IgD-negative memory B cell (primary cell): ENCODE data around the gene STAB1. TPM values are rescaled to one million over a fixed set of nuclear protein-coding genes. Genes with fewer than 3 reads are reported as not detected.

Experiments used
- H3K27ac Mint-ChIP-seq, 3 donors: one replicate each; pipeline ENCODE4 v1.8.0; 2020 to 2022; ENCODE audit warnings: mild to moderate bottlenecking in 3 of 3, mixed read lengths in 3 of 3, moderate library complexity in 1 of 3
- H3K27me3 Mint-ChIP-seq: one replicate; pipeline ENCODE4 v1.8.0; 2021; ENCODE audit warnings: mixed read lengths
- H3K36me3 Mint-ChIP-seq: one replicate; pipeline ENCODE4 v1.8.0; 2020; ENCODE audit warnings: mild to moderate bottlenecking, mixed read lengths
- H3K4me1 Mint-ChIP-seq, 3 donors: one replicate each; pipeline ENCODE4 v1.8.0; 2020 to 2022; ENCODE audit warnings: mixed read lengths in 3 of 3, mild to moderate bottlenecking in 1 of 3
- H3K4me3 Mint-ChIP-seq, 4 donors: one replicate each; pipeline ENCODE4 v1.8.0; 2020 to 2022; ENCODE audit warnings: mild to moderate bottlenecking in 4 of 4, mixed read lengths in 4 of 4, moderate library complexity in 3 of 4
- H3K9me3 Mint-ChIP-seq, 3 donors: one replicate each; pipeline ENCODE4 v1.8.0; 2020 to 2021; ENCODE audit warnings: mixed read lengths in 3 of 3, mild to moderate bottlenecking in 1 of 3
- polyA plus RNA-seq: library from polyadenylated mRNA; unstranded; fragments of 300-500 nt; fragmentation: Illumina TruSeq; gene quantifications from one replicate; pipeline ENCODE4 v1.2.3, GENCODE V29; 2021

STAB1 gene
- polyA plus RNA-seq, 1 donor from 2014 or later, result not detected

- Mint-ChIP-seq H3K36me3 (peaks cover 8% of the 10 kb centered on the region), H3K27ac (peak overlapping the region in 1 of 3 donors; percentile 19), H3K27me3 (no peaks in the 10 kb centered on the region)
These were observed 66.0 kb downstream of the STAB1 start for GRCh38 chr3:52561028-52561747.

GRCh38 chr3:52563984-52564383, 68.8 kb downstream of the STAB1 start:
- Mint-ChIP-seq H3K9me3 (no peaks in the 10 kb centered on the region), H3K27ac (no peak overlapping the region), H3K27me3 (no peaks in the 10 kb centered on the region), H3K4me3 (no peak overlapping the region), H3K36me3 (peaks cover 12% of the 10 kb centered on the region), H3K4me1 (peaks cover 0 to 2% (median 0%) of the 10 kb centered on the region in 3 donors)

More at GRCh38 chr3:52561028-52561747, 66.0 kb downstream of the STAB1 start:
- no peak overlapping the region for H3K4me3 Mint-ChIP-seq
- no peaks in the 10 kb centered on the region for H3K4me1 Mint-ChIP-seq
- no peaks in the 10 kb centered on the region for H3K9me3 Mint-ChIP-seq

GRCh38 chr3:52568069-52568468, 72.9 kb downstream of the STAB1 start:
- Mint-ChIP-seq H3K27me3 (no peaks in the 10 kb centered on the region), H3K4me1 (peaks cover 0 to 2% (median 0%) of the 10 kb centered on the region in 3 donors), H3K4me3 (no peak overlapping the region), H3K27ac (peak overlapping the region in 1 of 3 donors; percentile 43), H3K36me3 (peaks cover 11% of the 10 kb centered on the region), H3K9me3 (no peaks in the 10 kb centered on the region)

- no peaks in the 10 kb centered on the region for H3K27me3 Mint-ChIP-seq
These were observed 74.9 kb downstream of the STAB1 start for GRCh38 chr3:52570076-52570475.

GRCh38 chr3:52572221-52572620, 77.1 kb downstream of the STAB1 start:
- Mint-ChIP-seq H3K27me3 (no peaks in the 10 kb centered on the region), H3K4me3 (no peak overlapping the region), H3K9me3 (no peaks in the 10 kb centered on the region), H3K27ac (no peak overlapping the region), H3K4me1 (peaks cover 0 to 2% (median 0%) of the 10 kb centered on the region in 3 donors), H3K36me3 (peaks cover 12% of the 10 kb centered on the region)

More at GRCh38 chr3:52570076-52570475, 74.9 kb downstream of the STAB1 start:
- no peak overlapping the region for H3K4me3 Mint-ChIP-seq
- no peaks in the 10 kb centered on the region for H3K9me3 Mint-ChIP-seq
- H3K27ac Mint-ChIP-seq, result no peak overlapping the region
- H3K36me3 Mint-ChIP-seq, result peaks cover 8% of the 10 kb centered on the region
- peaks cover 0 to 2% (median 0%) of the 10 kb centered on the region in 3 donors for H3K4me1 Mint-ChIP-seq

Other genes starting within 250 kb of the STAB1 start
- 51.3 TPM for gene PPM1M, start 249.6 kb upstream of the STAB1 start, polyA plus RNA-seq
- 55.0 TPM for gene WDR82, start 216.7 kb upstream of the STAB1 start, polyA plus RNA-seq
- 7.4 TPM for gene GLYCTK, start 207.5 kb upstream of the STAB1 start, polyA plus RNA-seq
- gene DNAH1, start 179.0 kb upstream of the STAB1 start, polyA plus RNA-seq, result 1.1 TPM
- 25.9 TPM for gene BAP1, start 85.3 kb upstream of the STAB1 start, polyA plus RNA-seq
- 15.0 TPM for gene PHF7, start 84.7 kb upstream of the STAB1 start, polyA plus RNA-seq
- gene SEMA3G, start 50.2 kb upstream of the STAB1 start, polyA plus RNA-seq, result 0.04 TPM
- not detected for gene TNNC1, start 41.3 kb upstream of the STAB1 start, polyA plus RNA-seq
- gene NISCH, start 39.7 kb upstream of the STAB1 start, polyA plus RNA-seq, result 25.2 TPM
- gene NT5DC2, start 38.5 kb downstream of the STAB1 start, polyA plus RNA-seq, result 1.4 TPM
- 23.7 TPM for gene UQCC5, start 41.3 kb downstream of the STAB1 start, polyA plus RNA-seq
- 81.1 TPM for gene PBRM1, start 190.6 kb downstream of the STAB1 start, polyA plus RNA-seq
- gene GNL3, start 190.7 kb downstream of the STAB1 start, polyA plus RNA-seq, result 64.0 TPM
- 38.0 TPM for gene GLT8D1, start 210.5 kb downstream of the STAB1 start, polyA plus RNA-seq
- 326 TPM for gene SPCS1, start 210.8 kb downstream of the STAB1 start, polyA plus RNA-seq